Measurements from ENCODE around the gene PTGDR2.
A peak's percentile ranks its signal among the peaks of the same experiment; 100 is the strongest.

DNA sequence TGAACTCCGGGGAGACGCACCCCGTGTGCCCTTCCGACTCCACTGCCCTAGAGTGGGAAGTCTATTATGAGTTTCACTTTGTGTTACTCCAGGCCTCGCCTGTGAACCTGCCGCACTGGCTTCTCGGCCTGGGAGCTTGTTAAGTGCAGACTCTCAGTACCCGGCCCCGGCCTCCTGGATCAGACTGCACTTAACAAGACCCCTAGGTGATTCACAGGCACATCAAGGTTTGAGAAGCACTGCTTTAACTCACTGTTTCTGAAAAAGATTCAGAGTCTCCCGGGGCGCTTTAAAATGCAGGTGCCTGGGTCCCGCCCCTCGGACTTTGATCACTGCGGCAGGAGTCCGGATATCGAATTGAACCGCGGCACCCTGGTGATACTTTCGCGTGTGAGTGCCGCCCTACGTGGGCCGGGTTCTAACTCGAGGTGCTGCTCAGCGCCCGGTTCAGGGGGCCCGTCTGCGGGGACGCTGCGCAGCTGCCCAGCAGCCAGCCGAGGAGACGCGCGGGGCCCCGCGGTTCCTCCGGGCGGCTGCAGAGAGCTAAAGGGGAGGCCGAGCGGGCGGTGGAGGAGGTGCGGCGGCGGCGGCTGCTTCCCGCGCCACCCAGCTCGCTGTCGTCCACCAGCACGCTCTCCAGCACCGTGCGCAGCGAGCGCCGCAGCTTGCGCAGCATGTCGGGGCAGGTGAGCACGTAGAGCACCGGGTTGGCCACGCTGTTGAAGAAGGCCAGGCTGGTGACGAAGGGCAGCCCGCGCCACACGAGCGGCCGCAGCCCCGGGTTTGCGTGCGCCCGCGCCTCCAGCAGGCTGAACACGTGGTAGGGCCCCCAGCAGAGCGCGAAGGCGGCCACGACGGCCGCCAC lies 3.4 kb downstream of the PTGDR2 start:
- TF ChIP-seq, protein P1, sequence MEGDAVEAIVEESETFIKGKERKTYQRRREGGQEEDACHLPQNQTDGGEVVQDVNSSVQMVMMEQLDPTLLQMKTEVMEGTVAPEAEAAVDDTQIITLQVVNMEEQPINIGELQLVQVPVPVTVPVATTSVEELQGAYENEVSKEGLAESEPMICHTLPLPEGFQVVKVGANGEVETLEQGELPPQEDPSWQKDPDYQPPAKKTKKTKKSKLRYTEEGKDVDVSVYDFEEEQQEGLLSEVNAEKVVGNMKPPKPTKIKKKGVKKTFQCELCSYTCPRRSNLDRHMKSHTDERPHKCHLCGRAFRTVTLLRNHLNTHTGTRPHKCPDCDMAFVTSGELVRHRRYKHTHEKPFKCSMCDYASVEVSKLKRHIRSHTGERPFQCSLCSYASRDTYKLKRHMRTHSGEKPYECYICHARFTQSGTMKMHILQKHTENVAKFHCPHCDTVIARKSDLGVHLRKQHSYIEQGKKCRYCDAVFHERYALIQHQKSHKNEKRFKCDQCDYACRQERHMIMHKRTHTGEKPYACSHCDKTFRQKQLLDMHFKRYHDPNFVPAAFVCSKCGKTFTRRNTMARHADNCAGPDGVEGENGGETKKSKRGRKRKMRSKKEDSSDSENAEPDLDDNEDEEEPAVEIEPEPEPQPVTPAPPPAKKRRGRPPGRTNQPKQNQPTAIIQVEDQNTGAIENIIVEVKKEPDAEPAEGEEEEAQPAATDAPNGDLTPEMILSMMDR (IDR thresholded peaks at IDR 0.05), result no peak
- TF ChIP-seq, protein P2, sequence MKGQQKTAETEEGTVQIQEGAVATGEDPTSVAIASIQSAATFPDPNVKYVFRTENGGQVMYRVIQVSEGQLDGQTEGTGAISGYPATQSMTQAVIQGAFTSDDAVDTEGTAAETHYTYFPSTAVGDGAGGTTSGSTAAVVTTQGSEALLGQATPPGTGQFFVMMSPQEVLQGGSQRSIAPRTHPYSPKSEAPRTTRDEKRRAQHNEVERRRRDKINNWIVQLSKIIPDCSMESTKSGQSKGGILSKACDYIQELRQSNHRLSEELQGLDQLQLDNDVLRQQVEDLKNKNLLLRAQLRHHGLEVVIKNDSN (CRISPR knock-in tag; IDR thresholded peaks at IDR 0.05), result 0 out of 2 replicates have a peak, but pooled peaks have one; percentile 38
- TF ChIP-seq, protein P3, sequence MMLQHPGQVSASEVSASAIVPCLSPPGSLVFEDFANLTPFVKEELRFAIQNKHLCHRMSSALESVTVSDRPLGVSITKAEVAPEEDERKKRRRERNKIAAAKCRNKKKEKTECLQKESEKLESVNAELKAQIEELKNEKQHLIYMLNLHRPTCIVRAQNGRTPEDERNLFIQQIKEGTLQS (CRISPR knock-in tag; conservative IDR thresholded peaks at IDR 0.05), result no peak
- no peak for TF ChIP-seq ATF1 (CRISPR knock-in tag; IDR thresholded peaks at IDR 0.05)
- TF ChIP-seq, protein P4, sequence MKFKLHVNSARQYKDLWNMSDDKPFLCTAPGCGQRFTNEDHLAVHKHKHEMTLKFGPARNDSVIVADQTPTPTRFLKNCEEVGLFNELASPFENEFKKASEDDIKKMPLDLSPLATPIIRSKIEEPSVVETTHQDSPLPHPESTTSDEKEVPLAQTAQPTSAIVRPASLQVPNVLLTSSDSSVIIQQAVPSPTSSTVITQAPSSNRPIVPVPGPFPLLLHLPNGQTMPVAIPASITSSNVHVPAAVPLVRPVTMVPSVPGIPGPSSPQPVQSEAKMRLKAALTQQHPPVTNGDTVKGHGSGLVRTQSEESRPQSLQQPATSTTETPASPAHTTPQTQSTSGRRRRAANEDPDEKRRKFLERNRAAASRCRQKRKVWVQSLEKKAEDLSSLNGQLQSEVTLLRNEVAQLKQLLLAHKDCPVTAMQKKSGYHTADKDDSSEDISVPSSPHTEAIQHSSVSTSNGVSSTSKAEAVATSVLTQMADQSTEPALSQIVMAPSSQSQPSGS (CRISPR knock-in tag; IDR thresholded peaks at IDR 0.05; ENCODE audit: borderline replicate concordance, low read depth), result no peak
- TF ChIP-seq RELA (CRISPR knock-in tag; IDR thresholded peaks at IDR 0.05; ENCODE audit: borderline replicate concordance), result no peak
- TF ChIP-seq OVOL2 (CRISPR knock-in tag; IDR thresholded peaks at IDR 0.05; ENCODE audit: borderline replicate concordance), result no peak
- TF ChIP-seq, protein P5, sequence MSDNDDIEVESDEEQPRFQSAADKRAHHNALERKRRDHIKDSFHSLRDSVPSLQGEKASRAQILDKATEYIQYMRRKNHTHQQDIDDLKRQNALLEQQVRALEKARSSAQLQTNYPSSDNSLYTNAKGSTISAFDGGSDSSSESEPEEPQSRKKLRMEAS (CRISPR knock-in tag; IDR thresholded peaks at IDR 0.05), result peak; percentile 79; the same call in 1 of the 2 replicates
- TF ChIP-seq ZNF121 (CRISPR knock-in tag; IDR thresholded peaks at IDR 0.05), result no peak
- no peak for TF ChIP-seq ZNF416 (CRISPR knock-in tag; IDR thresholded peaks at IDR 0.05)
- TF ChIP-seq TCF7 (CRISPR knock-in tag; IDR thresholded peaks at IDR 0.05; ENCODE audit: low read depth), result no peak
- no peak for TF ChIP-seq FOXK1 (CRISPR knock-in tag; IDR thresholded peaks at IDR 0.05)
- TF ChIP-seq, protein P6, sequence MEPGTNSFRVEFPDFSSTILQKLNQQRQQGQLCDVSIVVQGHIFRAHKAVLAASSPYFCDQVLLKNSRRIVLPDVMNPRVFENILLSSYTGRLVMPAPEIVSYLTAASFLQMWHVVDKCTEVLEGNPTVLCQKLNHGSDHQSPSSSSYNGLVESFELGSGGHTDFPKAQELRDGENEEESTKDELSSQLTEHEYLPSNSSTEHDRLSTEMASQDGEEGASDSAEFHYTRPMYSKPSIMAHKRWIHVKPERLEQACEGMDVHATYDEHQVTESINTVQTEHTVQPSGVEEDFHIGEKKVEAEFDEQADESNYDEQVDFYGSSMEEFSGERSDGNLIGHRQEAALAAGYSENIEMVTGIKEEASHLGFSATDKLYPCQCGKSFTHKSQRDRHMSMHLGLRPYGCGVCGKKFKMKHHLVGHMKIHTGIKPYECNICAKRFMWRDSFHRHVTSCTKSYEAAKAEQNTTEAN (CRISPR knock-in tag; IDR thresholded peaks at IDR 0.05), result no peak
- no peak for TF ChIP-seq NR1H2 (CRISPR knock-in tag; IDR thresholded peaks at IDR 0.05)
